ENCODE results near the gene TUG1. TPM values are rescaled to one million over a fixed set of nuclear protein-coding genes. Genes with fewer than 3 reads are reported as not detected.

TUG1 gene
- polyA plus RNA-seq, 1 experiment: 152 TPM

Small RNA genes lying within 50 kb of the gene (small RNA-seq; reads per million reads assigned to genes)
- gene RF01892 (ENCODE audit: insufficient read length, low read depth): not detected

Other genes with a start within 250 kb of the TUG1 start
- 16.3 and 25.9 TPM in 2 replicates for gene MORC2, start 491 bp upstream of the TUG1 start, polyA plus RNA-seq (2011; rRNA removed)
- gene SMTN, start 112.1 kb downstream of the TUG1 start, polyA plus RNA-seq (2011; rRNA removed): 13.2 and 14.1 TPM in 2 replicates
- 89.0 and 153 TPM in 2 replicates for gene SELENOM, start 138.3 kb downstream of the TUG1 start, polyA plus RNA-seq (2011; rRNA removed)
- gene INPP5J, start 153.7 kb downstream of the TUG1 start, polyA plus RNA-seq (2011; rRNA removed): 0.91 and 0.92 TPM in 2 replicates
- gene PLA2G3, start 171.2 kb downstream of the TUG1 start, polyA plus RNA-seq (2011; rRNA removed): 0.10 and 0.11 TPM in 2 replicates
- 57.3 and 59.4 TPM in 2 replicates for gene RNF185, start 190.9 kb downstream of the TUG1 start, polyA plus RNA-seq (2011; rRNA removed)
- gene LIMK2, start 243.0 kb downstream of the TUG1 start, polyA plus RNA-seq (2011; rRNA removed): 5.0 and 9.0 TPM in 2 replicates

All from AG04450 (cell line).